HG02678 (cell line): ENCODE measurements around the gene LSM4.
A peak's percentile ranks its signal among the peaks of the same experiment; 100 is the strongest.

Source experiments
- ATAC-seq: cut with Tn5 transposase; IDR thresholded peaks from one replicate; pipeline ENCODE4 v1.9.1; 2021; ENCODE audit warnings: mild to moderate bottlenecking, moderate library complexity; ENCODE audit not compliant: unreplicated experiment

LSM4 gene

GRCh38 chr19:18311502-18312091, 11.3 kb downstream of the LSM4 start:
- no peak for ATAC-seq

GRCh38 chr19:18310966-18311365, 11.9 kb downstream of the LSM4 start:
- no peak for ATAC-seq

GRCh38 chr19:18310118-18310909, 12.6 kb downstream of the LSM4 start:
- no peak for ATAC-seq

GRCh38 chr19:18309525-18310064, 13.3 kb downstream of the LSM4 start:
- ATAC-seq = no peak

- ATAC-seq = no peak
These were observed 13.9 kb downstream of the LSM4 start for GRCh38 chr19:18308948-18309325.

GRCh38 chr19:18308051-18308947, 14.6 kb downstream of the LSM4 start:
- ATAC-seq = no peak

- ATAC-seq = no peak
These were observed 15.6 kb downstream of the LSM4 start for GRCh38 chr19:18307271-18307681.

- no peak for ATAC-seq
These were observed 16.0 kb downstream of the LSM4 start for GRCh38 chr19:18306888-18307260.

GRCh38 chr19:18306209-18306887, 16.5 kb downstream of the LSM4 start:
- ATAC-seq = no peak

- peak; percentile 42 for ATAC-seq
These were observed 18.2 kb downstream of the LSM4 start for GRCh38 chr19:18304458-18305310.

- no peak for ATAC-seq
These were observed 18.7 kb downstream of the LSM4 start for GRCh38 chr19:18304208-18304457.

- no peak for ATAC-seq
These were observed 21.2 kb downstream of the LSM4 start for GRCh38 chr19:18301718-18302111.

GRCh38 chr19:18300930-18301717, 21.8 kb downstream of the LSM4 start:
- no peak for ATAC-seq

GRCh38 chr19:18299654-18300053, 23.2 kb downstream of the LSM4 start:
- no peak for ATAC-seq

- no peak for ATAC-seq
These were observed 24.3 kb downstream of the LSM4 start for GRCh38 chr19:18298601-18299000.

- no peak for ATAC-seq
These were observed 25.6 kb downstream of the LSM4 start for GRCh38 chr19:18297308-18297707.

- ATAC-seq = no peak
These were observed 27.8 kb downstream of the LSM4 start for GRCh38 chr19:18295034-18295451.

- ATAC-seq = no peak
These were observed 28.4 kb downstream of the LSM4 start for GRCh38 chr19:18294467-18294864.
